Cardiac muscle cell (in vitro differentiated cells and primary cell): ENCODE measurements around the gene FOSB. TPM values are rescaled to one million over a fixed set of nuclear protein-coding genes. Genes with fewer than 3 reads are reported as not detected.

Source experiments
- DNase-seq, 2 donors: peaks; one replicate each; pipeline versions ENCODE4 v3.0.0 to v3.0.0-alpha.2; 2010 to 2017; ENCODE audit warnings: low read depth in 1 of 2, low spot score in 1 of 2
- H3K27ac ChIP-seq: fragments of 200-600 bp; sonication (generic); 2 replicates; pipeline ENCODE4 v1.5.1; 2016
- H3K27me3 ChIP-seq: fragments of 200-600 bp; sonication (generic); 2 replicates; pipeline ENCODE4 v1.6.0; 2016; ENCODE audit warnings: control low read depth
- H3K36me3 ChIP-seq: fragments of 200-600 bp; sonication (generic); 2 replicates; pipeline ENCODE4 v1.5.1; 2016; ENCODE audit warnings: control low read depth
- H3K4me1 ChIP-seq: fragments of 200-600 bp; sonication (generic); 2 replicates; pipeline ENCODE4 v1.8.1; 2017; ENCODE audit warnings: low read depth, mild to moderate bottlenecking, mixed run types
- H3K4me3 ChIP-seq: fragments of 200-600 bp; sonication (generic); 2 replicates; pipeline ENCODE4 v1.5.1; 2016; ENCODE audit warnings: mild to moderate bottlenecking
- H3K9me3 ChIP-seq: fragments of 200-600 bp; sonication (generic); 2 replicates; pipeline ENCODE4 v1.5.1; 2017; ENCODE audit warnings: low read depth, mild to moderate bottlenecking, control low read depth
- polyA plus RNA-seq: library from polyadenylated mRNA; unstranded; fragments of >200 nt; fragmentation: Nextera tagmentation; extraction: Ambion mirVana; gene quantifications from 2 replicates; pipeline ENCODE4 v1.2.1, GENCODE V29; 2016
- total RNA-seq: library from RNA; depleted of rRNA; stranded (reverse); fragments of >200 nt; gene quantifications from 2 replicates; pipeline ENCODE4 v1.2.3, GENCODE V29; 2016
- TF ChIP-seq, protein P1 (sequence below): IDR thresholded peaks from 2 replicates; pipeline ENCODE4 v1.5.1; 2012; ENCODE audit warnings: low read depth, mild to moderate bottlenecking, low read length

FOSB gene
- total and polyA plus RNA-seq, 2 experiments from 2014 or later: 1.7 to 4.5 TPM

DNA sequence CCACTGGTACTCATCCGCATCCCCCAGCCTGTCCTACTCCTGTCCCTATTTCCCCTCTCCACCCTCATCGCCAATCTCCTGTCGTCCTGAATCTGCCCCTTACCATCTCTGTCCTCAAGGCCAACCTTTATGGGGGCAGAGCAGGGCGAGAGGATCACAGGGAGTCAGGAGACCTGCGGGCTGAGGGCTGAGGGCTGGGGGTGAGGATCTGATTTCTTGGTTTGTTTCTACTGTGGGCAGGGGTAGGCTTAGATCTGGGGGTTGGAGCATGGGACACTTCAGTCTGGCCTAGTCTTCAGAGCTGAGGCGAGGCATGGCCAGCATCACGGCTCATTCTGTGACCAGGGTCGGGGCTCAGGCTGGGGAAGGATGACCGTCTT, 27.5 kb upstream of the FOSB start:
- no peak for DNase-seq
- TF ChIP-seq, protein P1, sequence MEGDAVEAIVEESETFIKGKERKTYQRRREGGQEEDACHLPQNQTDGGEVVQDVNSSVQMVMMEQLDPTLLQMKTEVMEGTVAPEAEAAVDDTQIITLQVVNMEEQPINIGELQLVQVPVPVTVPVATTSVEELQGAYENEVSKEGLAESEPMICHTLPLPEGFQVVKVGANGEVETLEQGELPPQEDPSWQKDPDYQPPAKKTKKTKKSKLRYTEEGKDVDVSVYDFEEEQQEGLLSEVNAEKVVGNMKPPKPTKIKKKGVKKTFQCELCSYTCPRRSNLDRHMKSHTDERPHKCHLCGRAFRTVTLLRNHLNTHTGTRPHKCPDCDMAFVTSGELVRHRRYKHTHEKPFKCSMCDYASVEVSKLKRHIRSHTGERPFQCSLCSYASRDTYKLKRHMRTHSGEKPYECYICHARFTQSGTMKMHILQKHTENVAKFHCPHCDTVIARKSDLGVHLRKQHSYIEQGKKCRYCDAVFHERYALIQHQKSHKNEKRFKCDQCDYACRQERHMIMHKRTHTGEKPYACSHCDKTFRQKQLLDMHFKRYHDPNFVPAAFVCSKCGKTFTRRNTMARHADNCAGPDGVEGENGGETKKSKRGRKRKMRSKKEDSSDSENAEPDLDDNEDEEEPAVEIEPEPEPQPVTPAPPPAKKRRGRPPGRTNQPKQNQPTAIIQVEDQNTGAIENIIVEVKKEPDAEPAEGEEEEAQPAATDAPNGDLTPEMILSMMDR: no peak

DNA sequence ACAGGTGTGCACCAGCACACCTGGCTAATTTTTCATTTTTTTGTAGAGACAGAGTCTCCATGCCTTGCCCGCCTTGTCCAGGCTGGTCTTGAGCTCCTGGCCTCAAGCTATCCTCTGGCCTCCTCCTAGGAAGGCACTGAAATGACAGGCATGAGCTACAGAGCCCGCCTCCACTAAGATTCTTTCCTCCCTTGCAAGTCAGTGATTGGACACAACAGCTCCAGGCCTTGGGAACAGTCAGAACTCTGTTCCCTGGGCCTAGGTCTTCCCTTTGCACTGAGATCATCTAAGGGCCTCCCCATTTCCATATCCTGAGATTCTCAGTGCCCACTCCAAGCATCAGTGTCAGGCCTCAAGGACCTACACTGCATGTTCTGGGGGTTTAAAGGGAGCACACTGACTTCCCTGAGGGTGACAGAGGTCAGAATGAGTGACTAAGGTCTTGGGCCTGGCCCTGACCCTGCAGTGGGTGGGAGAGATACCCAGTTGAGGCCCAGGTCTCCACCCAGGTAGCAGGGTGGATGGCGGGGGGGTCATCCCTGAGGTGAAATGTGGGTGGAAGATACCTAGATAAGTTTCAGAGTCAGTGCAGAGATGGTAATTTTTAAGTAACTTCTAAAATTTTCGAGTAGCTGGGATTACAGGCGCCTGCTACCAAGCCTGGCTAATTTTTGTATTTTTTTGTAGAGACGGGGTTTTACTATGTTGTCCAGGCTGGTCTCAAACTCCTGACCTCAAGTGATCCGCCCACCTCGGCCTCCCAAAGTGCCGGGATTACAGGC, 26.7 kb upstream of the FOSB start:
- H3K27ac ChIP-seq: peak overlapping the region; percentile 97
- DNase-seq: peak; percentile 58
- peaks cover 17% of the 10 kb centered on the region for H3K4me1 ChIP-seq
- TF ChIP-seq, protein P1: no peak
- no peaks in the 10 kb centered on the region for H3K9me3 ChIP-seq
- H3K4me3 ChIP-seq: no peak overlapping the region
- H3K27me3 ChIP-seq: no peaks in the 10 kb centered on the region
- no peaks in the 10 kb centered on the region for H3K36me3 ChIP-seq

More for the DNA sequence above, 27.5 kb upstream of the FOSB start:
- Histone ChIP-seq H3K36me3 (no peaks in the 10 kb centered on the region), H3K27me3 (no peaks in the 10 kb centered on the region), H3K9me3 (no peaks in the 10 kb centered on the region), H3K4me3 (peak overlapping the region; percentile 71), H3K27ac (peak overlapping the region; percentile 97), H3K4me1 (peaks cover 17% of the 10 kb centered on the region)

GRCh38 chr19:45442408-45442777, 25.4 kb upstream of the FOSB start:
- H3K27ac ChIP-seq: no peak overlapping the region

GRCh38 chr19:45442778-45443461, 24.9 kb upstream of the FOSB start:
- Histone ChIP-seq H3K27me3 (no peaks in the 10 kb centered on the region), H3K36me3 (no peaks in the 10 kb centered on the region), H3K4me3 (peak overlapping the region; percentile 37), H3K9me3 (no peaks in the 10 kb centered on the region), H3K27ac (no peak overlapping the region), H3K4me1 (peaks cover 17% of the 10 kb centered on the region)
- DNase-seq: peak in 1 of 2 donors; percentile 48
- TF ChIP-seq, protein P1: no peak

More at GRCh38 chr19:45442408-45442777, 25.4 kb upstream of the FOSB start:
- DNase-seq: no peak
- no peaks in the 10 kb centered on the region for H3K27me3 ChIP-seq
- H3K36me3 ChIP-seq: no peaks in the 10 kb centered on the region
- no peaks in the 10 kb centered on the region for H3K9me3 ChIP-seq
- no peak overlapping the region for H3K4me3 ChIP-seq
- TF ChIP-seq, protein P1: no peak
- H3K4me1 ChIP-seq: peaks cover 17% of the 10 kb centered on the region

DNA sequence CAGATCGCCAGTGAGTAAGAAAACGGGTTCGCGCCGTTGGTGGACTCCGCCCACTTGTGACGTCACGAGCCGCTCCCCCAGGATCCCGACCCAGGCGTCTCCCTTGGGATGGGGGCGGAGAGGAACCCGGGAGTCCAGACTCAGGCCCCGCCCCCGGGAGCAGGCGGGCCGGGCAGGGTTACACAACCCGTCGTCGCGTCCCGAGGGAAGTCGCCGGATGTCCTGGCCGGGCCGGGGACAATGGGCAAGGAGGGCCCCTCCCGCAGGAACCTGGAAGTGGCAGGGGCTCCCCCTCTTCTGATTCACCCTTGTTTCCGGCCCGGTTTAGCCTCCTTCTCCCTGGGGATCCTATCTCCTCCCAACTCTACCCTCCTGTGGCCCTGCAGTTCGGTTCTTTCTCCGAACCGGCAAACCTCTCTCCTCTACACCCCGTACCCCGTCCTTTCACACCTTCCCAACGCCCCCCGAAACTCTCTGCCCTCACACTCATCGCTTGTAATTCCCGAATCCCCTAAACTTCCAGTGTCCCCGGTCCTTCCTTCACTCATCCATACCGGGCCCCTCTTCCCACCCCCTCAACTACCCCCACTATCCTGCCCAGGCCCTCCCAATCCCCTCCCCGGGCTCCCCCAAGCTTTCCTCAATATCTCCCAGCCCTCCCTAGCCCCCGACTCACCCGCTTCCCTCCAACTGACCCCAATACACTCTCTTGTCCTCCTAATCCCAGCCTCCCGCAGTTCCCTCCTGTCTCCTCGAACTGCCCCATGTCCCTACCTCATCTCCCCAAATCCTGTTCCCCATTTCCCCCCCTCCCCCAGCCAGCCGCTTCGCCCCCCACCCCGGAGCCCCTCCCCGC, 24.1 kb upstream of the FOSB start:
- Histone ChIP-seq H3K4me1 (peaks cover 17% of the 10 kb centered on the region), H3K9me3 (no peaks in the 10 kb centered on the region), H3K27ac (peak overlapping the region; percentile 86), H3K4me3 (peak overlapping the region; percentile 37), H3K36me3 (no peaks in the 10 kb centered on the region), H3K27me3 (no peaks in the 10 kb centered on the region)
- DNase-seq: peak; percentile 95 to 96
- TF ChIP-seq, protein P1: no peak
